Spleen (tissue), 7 donors: ENCODE measurements around the gene RNF114.

Experiments
- CTCF ChIP-seq, 11 experiments: fragments of 200-600 bp in 7 of 11; fragments of 450-650 bp in 4 of 11; sonication (generic) in 4 of 11; IDR thresholded peaks in 8 of 11; conservative IDR thresholded peaks in 3 of 11; 1 replicate in 7 of 11; 2 replicates in 4 of 11; pipeline versions ENCODE4 v1.4.0 to v1.8.0; 2016 to 2021; ENCODE audit warnings: antibody characterized with exemption in 11 of 11, inconsistent platforms in 4 of 11, mild to moderate bottlenecking in 1 of 11
- POLR2AphosphoS5 ChIP-seq, 3 donors: sonication (generic); formaldehyde crosslinking; IDR thresholded peaks; one replicate each; pipeline ENCODE4 v1.5.1; 2017; ENCODE audit warnings: antibody characterized with exemption in 3 of 3
- donor health status: DM: no; HTN: no; CAD: no; lungs with moderate emphysema.
- donor health status: DM: no; HTN: no; CAD: no.
- donor health status: DM: no; HTN: no; CAD: no.

DNA sequence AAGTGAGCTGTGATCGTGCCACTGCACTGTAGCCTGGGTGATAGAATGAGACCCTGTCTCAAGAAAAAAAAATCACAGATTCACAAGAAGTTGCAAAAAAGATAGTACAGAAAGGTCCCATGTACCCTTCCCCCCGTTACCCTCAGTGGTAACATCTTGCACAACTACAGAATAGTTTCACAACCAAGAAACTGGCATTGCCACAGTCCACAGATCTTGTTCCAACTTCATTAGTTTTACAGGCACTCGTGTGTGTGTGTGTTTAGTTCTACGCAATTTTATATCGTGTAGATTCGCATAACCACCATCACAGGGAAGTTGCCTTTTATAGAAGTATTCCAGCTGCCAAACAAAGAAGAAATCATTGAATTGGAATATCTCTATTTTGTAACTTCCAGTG is 40.0 kb upstream of the RNF114 start:
- TF ChIP-seq POLR2AphosphoS5 (IDR thresholded peaks at IDR 0.05) (peak in 1 of 3 donors; percentile 39), CTCF (IDR thresholded peaks at IDR 0.05 in 8 of 11, conservative IDR thresholded peaks at IDR 0.05 in 3 of 11) (no peak)
